ENCODE results near the gene FRMD4A. TPM values are rescaled to one million over a fixed set of nuclear protein-coding genes. Genes with fewer than 3 reads are reported as not detected.

Gene FRMD4A
- total RNA-seq, 1 experiment from 2014 or later, result 19.6 TPM

GRCh38 chr10:14112056-14112455 is 218.7 kb downstream of the FRMD4A start:
- no peak overlapping the region for H2BK12ac ChIP-seq (ENCODE audit: insufficient read length, low read depth, low read length)
- H2BK120ac ChIP-seq (ENCODE audit: low read depth, low read length, poor library complexity, severe bottlenecking), result no peak overlapping the region
- no peak overlapping the region for H3K14ac ChIP-seq (ENCODE audit: insufficient read depth, low read length)
- H3K9me3 ChIP-seq (ENCODE audit: control insufficient read depth, low read depth, low read length), result no peaks in the 10 kb centered on the region
- no peak overlapping the region for H3K18ac ChIP-seq (ENCODE audit: insufficient read length, low read depth, low read length)
- H3K9ac ChIP-seq (ENCODE audit: extremely low read depth, insufficient read length, low read length), result no peak overlapping the region
- H2BK20ac ChIP-seq (ENCODE audit: low read depth, low read length, poor library complexity, severe bottlenecking), result no peak overlapping the region
- no peak for TF ChIP-seq CTCF (conservative IDR thresholded peaks at IDR 0.05)
- H3K27ac ChIP-seq (ENCODE audit: insufficient read length, low read depth, low read length), result no peak overlapping the region
- Mint-ChIP-seq H3K4me1 (peaks cover 7 to 9% of the 10 kb centered on the region in 2 experiments), H3K36me3 (ENCODE audit: insufficient read depth in 1 of 3, low read depth in 3 of 3) (no peaks in the 10 kb centered on the region), H3K27me3 (ENCODE audit: low read depth) (no peaks in the 10 kb centered on the region; the same call in 1 of the 2 replicates), H3K27ac (peak overlapping the region in 1 of 3 experiments; percentile 60; a peak in 1 of 7 replicates), H3K4me3 (no peak overlapping the region), H3K9me3 (no peaks in the 10 kb centered on the region)
- H2AK5ac ChIP-seq (ENCODE audit: insufficient read length, low read length), result no peak overlapping the region
- WGBS (ENCODE audit: extremely low coverage, insufficient read length, low lambda C conversion rate), result no CpG with 5 or more reads among the region's 5 CpGs
- no peak for DNase-seq
- H3K23me2 ChIP-seq (ENCODE audit: insufficient read length, low read depth, low read length, poor library complexity, severe bottlenecking), result no peaks in the 10 kb centered on the region
- H4K20me1 ChIP-seq (ENCODE audit: control insufficient read depth, insufficient read depth, insufficient read length), result no peaks in the 10 kb centered on the region
- H4K5ac ChIP-seq (ENCODE audit: insufficient read length, low read depth, low read length), result no peak overlapping the region
- no peak overlapping the region for H3K4ac ChIP-seq (ENCODE audit: low read depth, low read length)
- H2BK15ac ChIP-seq (ENCODE audit: low read depth, low read length), result no peak overlapping the region
- no peak overlapping the region for H3K23ac ChIP-seq (ENCODE audit: insufficient read length, low read depth, low read length)
- H3K79me2 ChIP-seq (ENCODE audit: insufficient read depth, low read length), result no peaks in the 10 kb centered on the region
- no peak overlapping the region for H4K91ac ChIP-seq (ENCODE audit: insufficient read length, low read depth, low read length)
- H3K27me3 ChIP-seq (ENCODE audit: insufficient read depth, low read length), result no peaks in the 10 kb centered on the region
- H3K56ac ChIP-seq (ENCODE audit: insufficient read length, low read depth, low read length), result no peak overlapping the region
- no peak overlapping the region for H3K4me2 ChIP-seq (ENCODE audit: insufficient read depth, insufficient read length, low read length)
- H3K4me1 ChIP-seq (ENCODE audit: insufficient read depth, low read length), result peaks cover 4% of the 10 kb centered on the region; the same call in 1 of the 2 replicates
- H3K79me1 ChIP-seq (ENCODE audit: insufficient read depth, low read depth, low read length, poor library complexity, severe bottlenecking), result no peaks in the 10 kb centered on the region
- H2BK5ac ChIP-seq (ENCODE audit: insufficient read length, low read length), result no peak overlapping the region
- H4K8ac ChIP-seq (replicated peaks; ENCODE audit: insufficient read length, low read depth, low read length), result no peak overlapping the region
- H2AFZ ChIP-seq (ENCODE audit: low read length), result no peak overlapping the region
- no peak overlapping the region for H3T11ph ChIP-seq (ENCODE audit: low read length)

Data from H9 (cell line).